GM12878 (cell line): Measurements from ENCODE around the gene CNGA1. TPM values are rescaled to one million over a fixed set of nuclear protein-coding genes. Genes with fewer than 3 reads are reported as not detected.
"Not testable (repeated sequence)": the region's sequence is repeated elsewhere in the genome, so short reads cannot be mapped to it uniquely, and the experiment has no call there.

Source experiments
- ATAC-seq: fragments of 200-7000 bp; cut with Tn5 transposase; 3 replicates; pipeline ENCODE4 v1.9.1; 2020; ENCODE audit warnings: mild to moderate bottlenecking, moderate library complexity
- BruUV-seq: library from RNA; stranded (reverse); fragments of 400-500 nt; replicated peaks from 2 replicates; lab custom pipeline; 2021; lab: Mats Ljungman, UMichigan
- CTCF ChIA-PET: fragments of 300-600 bp; sonication (Branson Sonifier 250); formaldehyde crosslinking; extraction: SDS; loops from one replicate; lab custom pipeline; 2021; ENCODE audit warnings: inconsistent platforms; lab: Yijun Ruan, JAX
- POLR2A ChIA-PET: fragments of 350-600 bp; formaldehyde crosslinking; extraction: SDS; loops from one replicate; lab custom pipeline; 2021; ENCODE audit warnings: inconsistent platforms; lab: Charles Lee
- RAD21 ChIA-PET: fragments of 300-600 bp; sonication (Branson Sonifier 250); formaldehyde crosslinking; loops from one replicate; lab custom pipeline; 2023; ENCODE audit warnings: antibody characterized with exemption; ENCODE audit not compliant: unreplicated experiment; lab: Charles Lee
- SMC1A ChIA-PET: fragments of 300-600 bp; sonication (Branson Sonifier 250); formaldehyde crosslinking; loops from one replicate; lab custom pipeline; 2023; ENCODE audit not compliant: unreplicated experiment, uncharacterized antibody; lab: Charles Lee
- DNase-seq: peaks from one replicate; pipeline ENCODE4 v3.0.0-alpha.2; 2011; ENCODE audit warnings: low read depth, low spot score
- FAIRE-seq: peaks from 3 replicates; lab custom pipeline; 2011; peaks lifted over from hg19 to GRCh38; lab: Jason Lieb, UNC
- H2AFZ ChIP-seq: 2 replicates; pipeline ENCODE4 v1.6.0; 2011; ENCODE audit warnings: low read depth, low read length, control low read depth; ENCODE audit not compliant: control insufficient read depth
- H3K27ac ChIP-seq: 2 replicates; pipeline ENCODE4 v1.5.1; 2011; ENCODE audit warnings: control low read depth; ENCODE audit not compliant: control insufficient read depth, insufficient read depth
- H3K27me3 ChIP-seq, 2 experiments: replicated peaks in 1 of 2; 2 replicates each; pipeline versions ENCODE4 v1.6.0 to v1.6.1; 2011; ENCODE audit warnings: low read length in 1 of 2; ENCODE audit not compliant: control insufficient read depth in 2 of 2, insufficient read depth in 2 of 2
- H3K36me3 ChIP-seq, 2 experiments: 2 replicates each; pipeline ENCODE4 v1.5.1; 2011; ENCODE audit warnings: low read length in 1 of 2; ENCODE audit not compliant: control insufficient read depth in 2 of 2, insufficient read depth in 2 of 2
- H3K4me1 ChIP-seq: 2 replicates; pipeline ENCODE4 v1.6.1; 2011; ENCODE audit warnings: mild to moderate bottlenecking, low read length, moderate library complexity, mixed read lengths; ENCODE audit not compliant: control insufficient read depth, insufficient read depth
- H3K4me2 ChIP-seq: 2 replicates; pipeline ENCODE4 v1.6.0; 2011; ENCODE audit warnings: control low read depth; ENCODE audit not compliant: control insufficient read depth, insufficient read depth
- H3K4me3 ChIP-seq: fragments of 200-600 bp; sonication (generic); 2 replicates; pipeline ENCODE4 v1.5.1; 2016
- H3K79me2 ChIP-seq: 2 replicates; pipeline ENCODE4 v1.6.0; 2011; ENCODE audit warnings: low read length; ENCODE audit not compliant: control insufficient read depth, insufficient read depth
- H3K9ac ChIP-seq: 2 replicates; pipeline ENCODE4 v1.8.0; 2011; ENCODE audit warnings: low read length, control low read depth, mixed read lengths; ENCODE audit not compliant: control insufficient read depth, insufficient read depth
- H3K9me3 ChIP-seq: replicated peaks from 3 replicates; pipeline ENCODE4 v1.5.1; 2011; ENCODE audit warnings: mild to moderate bottlenecking, low read length; ENCODE audit not compliant: control insufficient read depth, insufficient read depth
- H4K20me1 ChIP-seq: 2 replicates; pipeline ENCODE4 v1.6.0; 2011; ENCODE audit not compliant: control insufficient read depth, insufficient read depth
- BRCA1 ChIP-seq: IDR thresholded peaks from 2 replicates; pipeline ENCODE4 v1.6.1; 2011; ENCODE audit warnings: low read depth, low read length, improper control_type of control experiment
- KDM1A ChIP-seq: fragments of 200-600 bp; sonication (generic); IDR thresholded peaks from 2 replicates; pipeline ENCODE4 v1.6.1; 2016; ENCODE audit warnings: borderline replicate concordance
- KLF5 ChIP-seq: fragments of 450-650 bp; IDR thresholded peaks from 2 replicates; pipeline ENCODE4 v1.6.1; 2014; ENCODE audit warnings: mild to moderate bottlenecking; ENCODE audit not compliant: partially characterized antibody
- LARP7 ChIP-seq: fragments of 450-650 bp; IDR thresholded peaks from 2 replicates; pipeline ENCODE4 v1.6.1; 2017; ENCODE audit warnings: mild to moderate bottlenecking
- MTA2 ChIP-seq: fragments of 450-650 bp; IDR thresholded peaks from 2 replicates; pipeline ENCODE4 v1.6.1; 2016; ENCODE audit warnings: low read depth, mild to moderate bottlenecking, moderate library complexity
- RB1 ChIP-seq: fragments of 450-650 bp; formaldehyde crosslinking; IDR thresholded peaks from 2 replicates; pipeline ENCODE4 v1.6.1; 2017; ENCODE audit warnings: mild to moderate bottlenecking, borderline replicate concordance
- SMARCA5 ChIP-seq: fragments of 450-650 bp; IDR thresholded peaks from 2 replicates; pipeline ENCODE4 v1.6.1; 2017; ENCODE audit warnings: mild to moderate bottlenecking
- YY1 ChIP-seq: IDR thresholded peaks from 2 replicates; pipeline ENCODE4 v1.6.1; 2011; ENCODE audit warnings: low read depth, mild to moderate bottlenecking, low read length
- WGBS: methylation state at CpG from one replicate; pipeline ENCODE4 v1.1.6; 2016; ENCODE audit warnings: low lambda C conversion rate; ENCODE audit not compliant: insufficient replicate concordance, insufficient coverage; ENCODE audit errors: missing lambda C conversion rate; 5-methylcytosine and 5-hydroxymethylcytosine counted together
- in situ Hi-C: fragments of 300-500 bp; cut with MboI; formaldehyde crosslinking; loops from 9 replicates; pipeline ENCODE4 v1.14.3; 2018; ENCODE audit warnings: mixed read lengths
- intact Hi-C: fragments of 100-400 bp; cut with micrococcal nuclease; formaldehyde crosslinking; loops from one replicate; pipeline ENCODE4 v1.14.2; 2022; ENCODE audit not compliant: unreplicated experiment
- polyA plus RNA-seq, 11 experiments: library from polyadenylated mRNA; depleted of rRNA in 4 of 11; unstranded in 6 of 11; stranded (reverse) in 5 of 11; fragments of >200 nt; fragmentation: Nextera tagmentation in 4 of 11; fragmentation: Illumina TruSeq in 1 of 11; extraction: Ambion mirVana in 4 of 11; extraction: Trizol in 1 of 11; gene quantifications; 1 replicate in 1 of 11; 2 replicates in 10 of 11; pipeline versions ENCODE4 v1.2.1 to v1.2.3, GENCODE V29; 2011 to 2016; ENCODE audit warnings: inconsistent platforms in 2 of 11, missing spikeins in 2 of 11, low read depth in 1 of 11
- total RNA-seq, 4 experiments: library from RNA; depleted of rRNA in 3 of 4; stranded (reverse); fragments of >200 nt in 3 of 4; fragmentation: Illumina TruSeq in 1 of 4; extraction: Trizol in 1 of 4; gene quantifications; 2 replicates each; pipeline versions ENCODE4 v1.2.1 to v1.2.3, GENCODE V29; 2013 to 2021

The CNGA1 gene
- total and polyA plus RNA-seq, 10 of the 15 experiments (the other 5 are each of a cell fraction or from before 2014, with no cell fraction given) = 0.38 to 14.2 (median 5.1) TPM

DNA sequence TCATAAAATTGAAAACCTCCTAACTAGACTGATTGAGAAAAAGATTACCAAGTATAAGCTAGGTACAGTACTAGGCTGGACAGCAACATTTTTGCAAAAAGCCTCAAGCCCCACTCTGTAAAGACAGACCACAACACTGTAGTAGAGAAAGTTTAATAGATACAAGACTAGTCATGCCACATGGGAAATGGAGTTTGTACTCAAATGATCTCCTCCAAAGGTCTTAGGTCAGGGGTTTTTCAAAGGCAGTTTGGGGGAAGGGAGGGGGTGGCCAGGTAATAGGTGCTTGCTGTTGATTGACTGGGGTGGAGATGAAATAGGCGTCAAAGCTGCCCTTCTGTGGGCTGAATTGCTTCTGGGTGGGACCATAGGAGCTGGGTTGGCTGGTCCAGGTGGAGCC is 14.2 kb downstream of the CNGA1 start:
- no peak for FAIRE-seq
- SMC1A ChIA-PET = interaction anchor here (0.6 to 6.0 kb wide), 17 partner anchors 9 to 580 kb away, joined by 3 to 74 read pairs (median 4); no protein-coding TSS in a partner anchor
- POLR2A ChIA-PET = no interaction called here

GRCh38 chr4:47996021-47996420 is 20.5 kb downstream of the CNGA1 start:
- H3K9me3 ChIP-seq = no peaks in the 10 kb centered on the region
- H2AFZ ChIP-seq = no peak overlapping the region
- H3K27me3 ChIP-seq = no peaks in the 10 kb centered on the region
- H3K79me2 ChIP-seq = no peaks in the 10 kb centered on the region
- no peak overlapping the region for H3K27ac ChIP-seq
- intact Hi-C loops = no loop called here
- TF ChIP-seq BRCA1 = no peak
- TF ChIP-seq SMARCA5 = no peak
- TF ChIP-seq YY1 = no peak
- TF ChIP-seq MTA2 = no peak
- TF ChIP-seq KLF5 = no peak
- in situ Hi-C loops = no loop called here
- ATAC-seq (no peak), DNase-seq (no peak), FAIRE-seq (no peak)
- H3K36me3 ChIP-seq = no peaks in the 10 kb centered on the region
- CTCF ChIA-PET = interaction anchor here (2.1 kb wide), 1 partner anchor 113 kb away, joined by 5 read pairs; no protein-coding TSS in a partner anchor
- H3K4me1 ChIP-seq = no peaks in the 10 kb centered on the region
- H3K4me2 ChIP-seq = no peak overlapping the region
- no peak overlapping the region for H3K9ac ChIP-seq
- no peaks in the 10 kb centered on the region for H4K20me1 ChIP-seq
- no TSS peak for BruUV-seq
- RAD21 ChIA-PET = no interaction called here
- H3K4me3 ChIP-seq = no peak overlapping the region
- 20% methylated on average over 1 of the region's 1 CpG for WGBS
- POLR2A ChIA-PET = no interaction called here
- SMC1A ChIA-PET = interaction anchor here (0.7 kb wide), 1 partner anchor 15 kb away, joined by 3 read pairs; no protein-coding TSS in a partner anchor

More for the DNA sequence above, 14.2 kb downstream of the CNGA1 start:
- in situ Hi-C loops = no loop called here
- H2AFZ ChIP-seq = no peak overlapping the region
- CTCF ChIA-PET = interaction anchor here (0.6 to 7.3 kb wide), 23 partner anchors 10 to 488 kb away, joined by 3 to 129 read pairs (median 5); partner anchors contain the start of genes CNGA1 and NIPAL1
- H4K20me1 ChIP-seq = no peaks in the 10 kb centered on the region
- DNase-seq = no peak
- no peak for ATAC-seq
- H3K27ac ChIP-seq = no peak overlapping the region
- TF ChIP-seq KDM1A (no peak), LARP7 (no peak), RB1 (no peak)
- H3K27me3 ChIP-seq = no peaks in the 10 kb centered on the region
- H3K79me2 ChIP-seq = no peaks in the 10 kb centered on the region
- no peaks in the 10 kb centered on the region for H3K4me1 ChIP-seq
- RAD21 ChIA-PET = interaction anchor here (0.6 to 5.0 kb wide), 12 partner anchors 27 to 125 kb away, joined by 3 to 75 read pairs (median 4); no protein-coding TSS in a partner anchor
- no peak overlapping the region for H3K4me3 ChIP-seq
- intact Hi-C loops = loop anchor here (5.0 kb wide), 1 partner anchor 105 kb away; no protein-coding TSS in a partner anchor
- no peak overlapping the region for H3K4me2 ChIP-seq
- H3K9me3 ChIP-seq = peaks cover under 1% of the 10 kb centered on the region; the same call in 2 of the 3 replicates
- BruUV-seq = no TSS peak
- 79% methylated on average over 1 of the region's 1 CpG for WGBS
- no peak overlapping the region for H3K9ac ChIP-seq
- H3K36me3 ChIP-seq = no peaks in the 10 kb centered on the region

DNA sequence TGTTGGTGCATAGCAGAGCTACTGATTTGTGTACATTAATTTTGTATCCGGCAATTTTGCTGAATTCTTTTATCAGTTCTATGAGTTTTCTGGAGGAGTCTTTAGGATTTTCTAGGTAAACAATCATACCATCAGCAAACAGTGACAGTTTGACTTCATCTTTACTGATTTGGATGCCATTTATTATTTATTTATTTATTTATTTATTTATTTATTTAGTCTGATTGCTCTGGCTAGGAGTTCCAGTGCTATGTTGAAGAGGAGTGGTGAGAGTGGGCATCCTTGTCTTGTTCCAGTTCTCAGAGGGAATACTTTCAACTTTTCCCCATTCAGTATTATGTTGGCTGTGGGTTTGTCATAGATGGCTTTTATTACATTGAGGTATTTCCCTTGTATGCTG is 24.0 kb downstream of the CNGA1 start:
- ATAC-seq, H3K27ac ChIP-seq, H3K27me3 ChIP-seq, H4K20me1 ChIP-seq, H3K9me3 ChIP-seq, POLR2A ChIA-PET, intact Hi-C loops, H3K79me2 ChIP-seq, H3K36me3 ChIP-seq, FAIRE-seq, H2AFZ ChIP-seq, H3K4me3 ChIP-seq, H3K4me2 ChIP-seq, in situ Hi-C loops, BruUV-seq, H3K4me1 ChIP-seq, H3K9ac ChIP-seq, DNase-seq, RAD21 ChIA-PET: not testable (repeated sequence)
- CTCF ChIA-PET = interaction anchor here (1.2 kb wide), 1 partner anchor 11 kb away, joined by 4 read pairs; no protein-coding TSS in a partner anchor
- WGBS = 94% methylated on average over 1 of the region's 1 CpG
- SMC1A ChIA-PET = interaction anchor here (0.9 kb wide), 1 partner anchor 10 kb away, joined by 4 read pairs; no protein-coding TSS in a partner anchor
